ENCODE data around the gene MORC2.

GRCh38 chr22:30876221-30876751 is 92.3 kb downstream of the MORC2 start:
- TF ChIP-seq POLR2A (IDR thresholded peaks at IDR 0.05; ENCODE audit: borderline replicate concordance, extremely low read depth, insufficient read depth, insufficient read length) (no peak), REST (IDR thresholded peaks at IDR 0.05; ENCODE audit: low read depth) (no peak)
- TF ChIP-seq, protein P1, sequence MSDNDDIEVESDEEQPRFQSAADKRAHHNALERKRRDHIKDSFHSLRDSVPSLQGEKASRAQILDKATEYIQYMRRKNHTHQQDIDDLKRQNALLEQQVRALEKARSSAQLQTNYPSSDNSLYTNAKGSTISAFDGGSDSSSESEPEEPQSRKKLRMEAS (IDR thresholded peaks at IDR 0.05): no peak
